IMR-90 (cell line): ENCODE measurements around the gene DHRS7. TPM values are rescaled to one million over a fixed set of nuclear protein-coding genes. Genes with fewer than 3 reads are reported as not detected.

Source experiments
- ATAC-seq: fragments of 200-7000 bp; cut with Tn5 transposase; 2 replicates; pipeline ENCODE4 v1.9.1; 2020; ENCODE audit warnings: low read depth, mild to moderate bottlenecking, moderate library complexity
- BruUV-seq: library from RNA; stranded (reverse); fragments of 400-500 nt; replicated peaks from 2 replicates; lab custom pipeline; 2021; lab: Mats Ljungman, UMichigan
- CTCF ChIA-PET: fragments of 300-600 bp; formaldehyde crosslinking; extraction: SDS; loops from one replicate; lab custom pipeline; 2021; ENCODE audit warnings: antibody characterized with exemption; lab: Yijun Ruan, JAX
- POLR2A ChIA-PET: fragments of 300-600 bp; sonication (Branson Sonifier 250); formaldehyde crosslinking; loops from one replicate; lab custom pipeline; 2022; ENCODE audit warnings: antibody characterized with exemption; ENCODE audit not compliant: unreplicated experiment; lab: Charles Lee
- DNase-seq: peaks from one replicate; pipeline ENCODE4 v3.0.0; 2013
- H2AFZ ChIP-seq: replicated peaks from 2 replicates; pipeline ENCODE3; 2013; ENCODE audit warnings: low read length, mild to moderate bottlenecking; ENCODE audit not compliant: poor library complexity
- H2AK5ac ChIP-seq: 2 replicates; pipeline ENCODE4 v1.6.1; 2013; ENCODE audit warnings: low read depth, low read length, inconsistent platforms
- H2AK9ac ChIP-seq: replicated peaks from 2 replicates; pipeline ENCODE3; 2013; ENCODE audit warnings: mild to moderate bottlenecking, low read depth, low read length, moderate library complexity; ENCODE audit not compliant: poor library complexity
- H2BK120ac ChIP-seq: 2 replicates; pipeline ENCODE4 v1.6.1; 2013; ENCODE audit warnings: low read depth, low read length, inconsistent platforms
- H2BK15ac ChIP-seq: 3 replicates; pipeline ENCODE4 v1.6.1; 2013; ENCODE audit warnings: low read depth, low read length, inconsistent platforms
- H2BK20ac ChIP-seq: 2 replicates; pipeline ENCODE4 v1.6.1; 2013; ENCODE audit warnings: low read depth, mild to moderate bottlenecking, inconsistent platforms, low read length, moderate library complexity
- H2BK5ac ChIP-seq: 2 replicates; pipeline ENCODE4 v1.6.1; 2013; ENCODE audit warnings: mild to moderate bottlenecking, low read depth, low read length, inconsistent platforms; ENCODE audit not compliant: poor library complexity, severe bottlenecking
- H3K14ac ChIP-seq: replicated peaks from 2 replicates; pipeline ENCODE4 v1.6.1; 2013; ENCODE audit warnings: low read depth, low read length, inconsistent platforms
- H3K18ac ChIP-seq: 2 replicates; pipeline ENCODE4 v1.6.1; 2013; ENCODE audit warnings: low read depth, low read length, control low read depth
- H3K23ac ChIP-seq: 2 replicates; pipeline ENCODE4 v1.6.1; 2013; ENCODE audit warnings: low read depth, low read length, inconsistent platforms
- H3K27ac ChIP-seq: 2 replicates; pipeline ENCODE4 v1.5.1; 2013; ENCODE audit warnings: mild to moderate bottlenecking, control low read depth, low read length; ENCODE audit not compliant: insufficient read depth
- H3K27me3 ChIP-seq: 2 replicates; pipeline ENCODE4 v1.6.1; 2013; ENCODE audit warnings: low read length; ENCODE audit not compliant: control insufficient read depth, insufficient read depth
- H3K36me3 ChIP-seq: 2 replicates; pipeline ENCODE4 v1.6.1; 2013; ENCODE audit warnings: low read length, mixed read lengths; ENCODE audit not compliant: control insufficient read depth, insufficient read depth
- H3K4ac ChIP-seq: 2 replicates; pipeline ENCODE4 v1.6.1; 2013; ENCODE audit warnings: low read depth, low read length, inconsistent platforms
- H3K4me1 ChIP-seq: 2 replicates; pipeline ENCODE4 v1.6.1; 2013; ENCODE audit warnings: low read length, mixed read lengths; ENCODE audit not compliant: control insufficient read depth, insufficient read depth
- H3K4me2 ChIP-seq: 2 replicates; pipeline ENCODE4 v1.6.1; 2013; ENCODE audit warnings: low read depth, mild to moderate bottlenecking, control low read depth, low read length, moderate library complexity
- H3K4me3 ChIP-seq: 2 replicates; pipeline ENCODE4 v1.5.1; 2013; ENCODE audit warnings: low read depth, mild to moderate bottlenecking, control low read depth, low read length, moderate library complexity; ENCODE audit not compliant: insufficient read depth
- H3K56ac ChIP-seq: 2 replicates; pipeline ENCODE4 v1.6.1; 2013; ENCODE audit warnings: low read length, inconsistent platforms; ENCODE audit not compliant: insufficient read depth; ENCODE audit errors: extremely low read depth
- H3K79me1 ChIP-seq, 2 experiments: 2 replicates each; pipeline ENCODE4 v1.6.1; 2013; ENCODE audit warnings: low read length in 2 of 2, inconsistent platforms in 1 of 2, low read depth in 1 of 2
- H3K9ac ChIP-seq: 2 replicates; pipeline ENCODE4 v1.6.1; 2013; ENCODE audit warnings: low read depth, low read length, control low read depth
- H3K9me1 ChIP-seq: 2 replicates; pipeline ENCODE4 v1.6.1; 2013; ENCODE audit warnings: low read length, inconsistent platforms; ENCODE audit not compliant: insufficient read depth
- H3K9me3 ChIP-seq: 2 replicates; pipeline ENCODE4 v1.6.1; 2013; ENCODE audit warnings: low read length; ENCODE audit not compliant: control insufficient read depth, insufficient read depth
- H4K20me1 ChIP-seq: 2 replicates; pipeline ENCODE4 v1.6.1; 2013; ENCODE audit warnings: low read length, inconsistent platforms; ENCODE audit not compliant: insufficient read depth
- H4K5ac ChIP-seq: 2 replicates; pipeline ENCODE4 v1.6.1; 2013; ENCODE audit warnings: mild to moderate bottlenecking, low read depth, low read length, control low read depth
- H4K8ac ChIP-seq, 2 experiments: 2 replicates each; pipeline ENCODE4 v1.6.1; 2013; ENCODE audit warnings: low read depth in 2 of 2, low read length in 2 of 2, control low read depth in 1 of 2, inconsistent platforms in 1 of 2
- H4K91ac ChIP-seq: 2 replicates; pipeline ENCODE4 v1.6.1; 2013; ENCODE audit warnings: low read depth, low read length, inconsistent platforms; ENCODE audit not compliant: insufficient read depth
- CHD1 ChIP-seq: IDR thresholded peaks from 2 replicates; pipeline ENCODE4 v1.6.1; 2012; ENCODE audit warnings: low read depth, low read length, improper control_type of control experiment
- MXI1 ChIP-seq: IDR thresholded peaks from 2 replicates; pipeline ENCODE4 v1.6.1; 2012; ENCODE audit warnings: low read depth, mild to moderate bottlenecking, low read length, moderate library complexity, borderline replicate concordance
- POLR2A ChIP-seq: IDR thresholded peaks from 2 replicates; pipeline ENCODE4 v1.6.1; 2012; ENCODE audit warnings: mild to moderate bottlenecking, low read depth, low read length
- RFX5 ChIP-seq: IDR thresholded peaks from 2 replicates; pipeline ENCODE4 v1.8.0; 2012; ENCODE audit warnings: low read depth, mild to moderate bottlenecking, low read length, moderate library complexity
- USF2 ChIP-seq: fragments of 150-350 bp; IDR thresholded peaks from 2 replicates; pipeline ENCODE4 v1.6.1; 2017; ENCODE audit warnings: mild to moderate bottlenecking, antibody characterized with exemption, low read length, low read depth
- WGBS, 2 experiments: methylation state at CpG; one replicate each; pipeline versions ENCODE4 v1.1.5 to v1.1.7; 2013; ENCODE audit warnings: missing lambda C conversion rate in 2 of 2; ENCODE audit not compliant: insufficient read length in 1 of 2; ENCODE audit errors: extremely low coverage in 2 of 2; 5-methylcytosine and 5-hydroxymethylcytosine counted together
- dilution Hi-C: fragments of 300-500 bp; cut with HindIII; formaldehyde crosslinking; loops from one replicate; pipeline ENCODE4 v1.14.3; 2018; ENCODE audit warnings: low sequenced_read_pairs; ENCODE audit not compliant: unreplicated experiment
- in situ Hi-C: fragments of 300-500 bp; cut with MboI; formaldehyde crosslinking; loops from 3 replicates; pipeline ENCODE4 v1.14.3; 2019; ENCODE audit warnings: low sequenced_read_pairs, inconsistent platforms, mixed read lengths
- intact Hi-C: fragments of 100-400 bp; cut with micrococcal nuclease; formaldehyde crosslinking; loops from 2 replicates; pipeline ENCODE4 v1.10.0; 2022
- polyA plus RNA-seq, 3 experiments: library from polyadenylated mRNA; depleted of rRNA; stranded (reverse); fragments of >200 nt; gene quantifications; 2 replicates each; pipeline ENCODE4 v1.2.3, GENCODE V29; 2012; ENCODE audit warnings: low replicate concordance in 1 of 3
- total RNA-seq: library from RNA; depleted of rRNA; stranded (reverse); fragments of >200 nt; gene quantifications from 2 replicates; pipeline ENCODE4 v1.2.3, GENCODE V29; 2012

The DHRS7 gene
- total and polyA plus RNA-seq, 2 of the 4 experiments (the other 2 are of a cell fraction), result 30.3 to 50.2 TPM

- no peak overlapping the region for H4K5ac ChIP-seq
- ATAC-seq (no peak), DNase-seq (no peak)
- no peak overlapping the region for H3K4me2 ChIP-seq
- H3K27me3 ChIP-seq, result no peaks in the 10 kb centered on the region
- H4K20me1 ChIP-seq, result no peaks in the 10 kb centered on the region
- no peaks in the 10 kb centered on the region for H3K9me3 ChIP-seq
- BruUV-seq, result no TSS peak
- no peak overlapping the region for H3K9ac ChIP-seq
- in situ Hi-C loops (no loop called here), dilution Hi-C loops (no loop called here), intact Hi-C loops (no loop called here)
- H2BK15ac ChIP-seq, result no peak overlapping the region
- H3K9me1 ChIP-seq, result no peaks in the 10 kb centered on the region
- no peak overlapping the region for H2BK20ac ChIP-seq
- no peak overlapping the region for H3K23ac ChIP-seq
- no peak overlapping the region for H3K14ac ChIP-seq
- no peak overlapping the region for H2AK9ac ChIP-seq
- H3K27ac ChIP-seq, result no peak overlapping the region
- no peaks in the 10 kb centered on the region for H3K79me1 ChIP-seq
- no peak overlapping the region for H4K8ac ChIP-seq
- no peak overlapping the region for H3K4me3 ChIP-seq
- ChIA-PET CTCF (no interaction called here), POLR2A (no interaction called here)
- TF ChIP-seq RFX5 (no peak), USF2 (no peak), POLR2A (no peak), CHD1 (no peak), MXI1 (no peak)
- no peak overlapping the region for H3K4ac ChIP-seq
- no peak overlapping the region for H4K91ac ChIP-seq
- H3K4me1 ChIP-seq, result no peaks in the 10 kb centered on the region
- no peaks in the 10 kb centered on the region for H3K36me3 ChIP-seq
- H2BK120ac ChIP-seq, result no peak overlapping the region
- no peak overlapping the region for H3K56ac ChIP-seq
- H3K18ac ChIP-seq, result no peak overlapping the region
- H2AFZ ChIP-seq, result no peak overlapping the region
- no peak overlapping the region for H2AK5ac ChIP-seq
- no CpG with 5 or more reads among the region's 1 CpG for WGBS, 2 experiments
- H2BK5ac ChIP-seq, result no peak overlapping the region
These were observed 13.0 kb upstream of the DHRS7 start for GRCh38 chr14:60178164-60178563.
